Neural cell (in vitro differentiated cells): ENCODE data around the gene RNF182.

Source experiments
- EZH2 ChIP-seq: fragments of 200-600, 300-800 bp; shearing (Covaris generic), sonication (generic); IDR thresholded peaks from 2 replicates; pipeline ENCODE4 v1.6.1; 2014; ENCODE audit warnings: antibody characterized with exemption, low read length, borderline replicate concordance, mild to moderate bottlenecking; ENCODE audit not compliant: insufficient read depth, poor library complexity, severe bottlenecking
- POLR2AphosphoS5 ChIP-seq: IDR thresholded peaks from 2 replicates; pipeline ENCODE4 v1.6.1; 2012
- SMC3 ChIP-seq: fragments of 450-650 bp; conservative IDR thresholded peaks from 2 replicates; pipeline ENCODE4 v1.6.1; 2014; ENCODE audit warnings: antibody characterized with exemption, mild to moderate bottlenecking, moderate library complexity; ENCODE audit not compliant: poor library complexity
- TF ChIP-seq, protein P1 (sequence below): fragments of 450-650 bp; IDR thresholded peaks from 2 replicates; pipeline ENCODE4 v1.5.1; 2014; ENCODE audit warnings: antibody characterized with exemption, mild to moderate bottlenecking, moderate library complexity; ENCODE audit not compliant: poor library complexity, severe bottlenecking

GRCh38 chr6:13908955-13909381, 15.8 kb upstream of the RNF182 start:
- TF ChIP-seq, protein P1, sequence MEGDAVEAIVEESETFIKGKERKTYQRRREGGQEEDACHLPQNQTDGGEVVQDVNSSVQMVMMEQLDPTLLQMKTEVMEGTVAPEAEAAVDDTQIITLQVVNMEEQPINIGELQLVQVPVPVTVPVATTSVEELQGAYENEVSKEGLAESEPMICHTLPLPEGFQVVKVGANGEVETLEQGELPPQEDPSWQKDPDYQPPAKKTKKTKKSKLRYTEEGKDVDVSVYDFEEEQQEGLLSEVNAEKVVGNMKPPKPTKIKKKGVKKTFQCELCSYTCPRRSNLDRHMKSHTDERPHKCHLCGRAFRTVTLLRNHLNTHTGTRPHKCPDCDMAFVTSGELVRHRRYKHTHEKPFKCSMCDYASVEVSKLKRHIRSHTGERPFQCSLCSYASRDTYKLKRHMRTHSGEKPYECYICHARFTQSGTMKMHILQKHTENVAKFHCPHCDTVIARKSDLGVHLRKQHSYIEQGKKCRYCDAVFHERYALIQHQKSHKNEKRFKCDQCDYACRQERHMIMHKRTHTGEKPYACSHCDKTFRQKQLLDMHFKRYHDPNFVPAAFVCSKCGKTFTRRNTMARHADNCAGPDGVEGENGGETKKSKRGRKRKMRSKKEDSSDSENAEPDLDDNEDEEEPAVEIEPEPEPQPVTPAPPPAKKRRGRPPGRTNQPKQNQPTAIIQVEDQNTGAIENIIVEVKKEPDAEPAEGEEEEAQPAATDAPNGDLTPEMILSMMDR: peak; percentile 89
- TF ChIP-seq POLR2AphosphoS5: no peak
- TF ChIP-seq SMC3: peak; percentile 87
- TF ChIP-seq EZH2: no peak
